HepG2 (cell line): ENCODE measurements around the gene IFT172. TPM values are rescaled to one million over a fixed set of nuclear protein-coding genes. Genes with fewer than 3 reads are reported as not detected.

Source experiments
- ARHGAP35 ChIP-seq: sonication (generic); formaldehyde crosslinking; IDR thresholded peaks from 2 replicates; pipeline ENCODE4 v1.9.0; 2022; ENCODE audit warnings: mild to moderate bottlenecking, inconsistent platforms, moderate library complexity, missing genetic modification reagents, borderline replicate concordance
- CCAR2 ChIP-seq: fragments of 200-400 bp; formaldehyde crosslinking; optimal IDR thresholded peaks from 2 replicates; pipeline ENCODE3; 2018; ENCODE audit warnings: low read depth, mild to moderate bottlenecking, low read length, moderate library complexity
- CEBPZ ChIP-seq: IDR thresholded peaks from 2 replicates; pipeline ENCODE4 v1.6.1; 2012; ENCODE audit warnings: low read length, improper control_type of control experiment
- E2F5 ChIP-seq: sonication (generic); formaldehyde crosslinking; conservative IDR thresholded peaks from 2 replicates; pipeline ENCODE4 v1.4.0; 2020; ENCODE audit warnings: missing genetic modification reagents
- FOXK1 ChIP-seq: sonication (generic); formaldehyde crosslinking; IDR thresholded peaks from 2 replicates; pipeline ENCODE4 v1.4.0; 2020; ENCODE audit warnings: low read depth, missing genetic modification reagents, borderline replicate concordance
- GMEB2 ChIP-seq: IDR thresholded peaks from 2 replicates; pipeline ENCODE4 v1.6.1; 2016; ENCODE audit warnings: missing biosample characterization, missing genetic modification reagents, low read depth
- GPN1 ChIP-seq: sonication (generic); formaldehyde crosslinking; IDR thresholded peaks from 2 replicates; pipeline ENCODE4 v1.5.1; 2020; ENCODE audit warnings: missing genetic modification reagents, borderline replicate concordance
- HMG20B ChIP-seq: conservative IDR thresholded peaks from 2 replicates; pipeline ENCODE4 v1.6.1; 2016; ENCODE audit warnings: missing genetic modification reagents, missing compliant biosample characterization
- SAP130 ChIP-seq: IDR thresholded peaks from 2 replicates; pipeline ENCODE4 v1.6.1; 2016; ENCODE audit warnings: low read depth
- SP2 ChIP-seq: sonication (generic); formaldehyde crosslinking; IDR thresholded peaks from 2 replicates; pipeline ENCODE4 v1.5.1; 2020; ENCODE audit warnings: mild to moderate bottlenecking, missing genetic modification reagents
- THAP8 ChIP-seq: sonication (generic); formaldehyde crosslinking; IDR thresholded peaks from 2 replicates; pipeline ENCODE4 v1.5.1; 2020; ENCODE audit warnings: missing genetic modification reagents, mild to moderate bottlenecking, borderline replicate concordance
- THRA ChIP-seq: sonication (generic); formaldehyde crosslinking; IDR thresholded peaks from 2 replicates; pipeline ENCODE4 v1.4.0; 2020; ENCODE audit warnings: missing genetic modification reagents, borderline replicate concordance
- TMF1 ChIP-seq: sonication (generic); formaldehyde crosslinking; IDR thresholded peaks from 2 replicates; pipeline ENCODE4 v1.8.1; 2022; ENCODE audit warnings: low read depth, missing genetic modification reagents
- USF2 ChIP-seq, 2 experiments: sonication (generic) in 1 of 2; formaldehyde crosslinking in 1 of 2; IDR thresholded peaks; 2 replicates each; pipeline versions ENCODE4 v1.5.1 to v1.6.1; 2011 to 2020; ENCODE audit warnings: borderline replicate concordance in 1 of 2, low read depth in 1 of 2, low read length in 1 of 2, mild to moderate bottlenecking in 1 of 2, missing genetic modification reagents in 1 of 2, moderate library complexity in 1 of 2
- ZBTB37 ChIP-seq: sonication (generic); formaldehyde crosslinking; IDR thresholded peaks from 2 replicates; pipeline ENCODE4 v1.4.0; 2020; ENCODE audit warnings: mild to moderate bottlenecking, missing genetic modification reagents
- ZNF451 ChIP-seq: sonication (generic); formaldehyde crosslinking; IDR thresholded peaks from 2 replicates; pipeline ENCODE4 v1.5.0; 2020; ENCODE audit warnings: mild to moderate bottlenecking, missing genetic modification reagents
- ZNF768 ChIP-seq: sonication (generic); formaldehyde crosslinking; IDR thresholded peaks from 2 replicates; pipeline ENCODE4 v1.4.0; 2020; ENCODE audit warnings: missing genetic modification reagents
- polyA plus RNA-seq, 8 experiments: library from polyadenylated mRNA; depleted of rRNA in 3 of 8; stranded (reverse) in 7 of 8; unstranded in 1 of 8; fragments of >200 nt; fragmentation: Illumina TruSeq in 4 of 8; extraction: Trizol in 4 of 8; gene quantifications; 2 replicates each; pipeline versions ENCODE4 v1.2.1 to v1.2.3, GENCODE V29; 2011 to 2016; ENCODE audit warnings: low read depth in 4 of 8, missing spikeins in 1 of 8, mixed read lengths in 1 of 8; ENCODE audit not compliant: insufficient read depth in 1 of 8
- total RNA-seq, 5 experiments: library from RNA; depleted of rRNA; stranded (reverse); fragments of >200 nt; fragmentation: Illumina TruSeq; extraction: Trizol; gene quantifications; 2 replicates each; pipeline ENCODE4 v1.2.3, GENCODE V29; 2016; ENCODE audit warnings: low read depth in 1 of 5

IFT172 gene
- total and polyA plus RNA-seq, 2 of the 13 experiments (the other 11 are each of a cell fraction or from before 2014, with no cell fraction given) = 21.6 to 35.7 TPM

GRCh38 chr2:27428978-27429541 is 60.5 kb downstream of the IFT172 start (continued):
- TF ChIP-seq USF2 (IDR thresholded peaks at IDR 0.05; ENCODE audit: low read depth, low read length) = no peak
- no peak for TF ChIP-seq USF2 (CRISPR knock-in tag; IDR thresholded peaks at IDR 0.05; ENCODE audit: borderline replicate concordance)
- TF ChIP-seq GPN1 = no peak
- TF ChIP-seq ZBTB37 (CRISPR knock-in tag) = no peak
- no peak for TF ChIP-seq HMG20B
- TF ChIP-seq GMEB2 (CRISPR knock-in tag) = no peak
- TF ChIP-seq ARHGAP35 = no peak
- no peak; the same call in 1 of the 2 replicates for TF ChIP-seq FOXK1 (CRISPR knock-in tag)
- TF ChIP-seq E2F5 (CRISPR knock-in tag) = peak; percentile 87
- TF ChIP-seq ZNF451 (CRISPR knock-in tag) = peak; percentile 51
- TF ChIP-seq CEBPZ = no peak
- TF ChIP-seq SAP130 (CRISPR knock-in tag) = peak; percentile 56; the same call in 1 of the 2 replicates
- TF ChIP-seq THAP8 (CRISPR knock-in tag) = no peak
- no peak for TF ChIP-seq CCAR2
- no peak for TF ChIP-seq SP2 (CRISPR knock-in tag)
- no peak for TF ChIP-seq ZNF768 (CRISPR knock-in tag)
- TF ChIP-seq THRA (CRISPR knock-in tag) = peak; percentile 18; the same call in 1 of the 2 replicates
- TF ChIP-seq TMF1 (CRISPR knock-in tag) = peak; percentile 76; the same call in 1 of the 2 replicates
